GM21423 (cell line): ENCODE data around the gene MAP3K5.

Source experiments
- ATAC-seq: cut with Tn5 transposase; IDR thresholded peaks from one replicate; pipeline ENCODE4 v1.9.1; 2021; ENCODE audit warnings: mild to moderate bottlenecking, moderate library complexity; ENCODE audit not compliant: unreplicated experiment

The MAP3K5 gene

DNA sequence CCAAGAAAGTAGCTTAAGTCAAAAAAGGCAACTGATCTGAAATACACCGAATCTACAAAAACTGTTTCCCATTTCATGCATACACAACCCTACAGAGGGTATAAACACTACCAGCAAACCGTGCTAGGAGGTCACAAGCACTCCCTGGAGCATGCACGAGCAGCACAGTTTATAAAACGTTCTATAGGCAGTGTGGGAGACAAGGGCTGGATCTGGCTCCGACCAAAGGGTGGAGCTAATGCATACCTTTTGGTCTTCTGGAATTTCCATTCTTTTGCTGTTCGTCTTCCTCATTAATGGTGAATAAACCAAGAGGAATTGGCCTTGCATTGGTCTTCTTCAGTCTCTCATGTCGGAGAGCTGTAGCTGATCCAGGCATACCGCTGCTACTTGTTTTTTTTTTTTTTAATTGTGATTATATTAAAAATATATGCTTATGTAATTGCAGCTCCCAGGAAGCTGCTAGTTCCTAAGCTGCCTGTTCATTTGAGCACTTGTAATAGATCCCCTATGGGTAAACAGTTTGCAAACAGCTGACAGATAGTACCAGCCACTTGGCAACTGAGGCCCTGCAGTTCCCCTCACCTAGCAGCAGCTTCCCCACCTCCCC, 266.6 kb downstream of the MAP3K5 start:
- no peak for ATAC-seq

DNA sequence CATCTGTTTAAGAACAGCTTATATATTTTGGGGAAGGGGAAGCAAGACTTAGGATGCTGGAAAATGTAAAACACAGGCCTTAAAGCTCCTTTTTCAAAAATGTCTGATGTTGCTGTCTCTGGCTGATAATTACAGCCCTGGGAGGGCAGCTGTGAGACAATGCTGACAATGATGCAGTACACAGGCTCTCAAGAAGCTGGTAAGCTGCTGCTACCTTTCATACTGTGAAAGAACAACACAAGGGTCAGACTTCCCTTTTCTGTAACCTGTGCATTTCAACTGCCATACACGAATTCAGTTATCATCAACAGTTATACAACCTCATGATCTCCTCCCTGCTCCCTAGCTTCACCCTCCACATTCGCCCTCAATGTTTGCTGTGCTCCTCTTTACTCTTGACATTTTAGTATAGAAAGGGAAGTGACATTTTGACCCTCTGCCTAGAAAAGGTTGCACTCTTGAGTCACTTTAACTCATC, 267.3 kb downstream of the MAP3K5 start:
- ATAC-seq, result no peak

DNA sequence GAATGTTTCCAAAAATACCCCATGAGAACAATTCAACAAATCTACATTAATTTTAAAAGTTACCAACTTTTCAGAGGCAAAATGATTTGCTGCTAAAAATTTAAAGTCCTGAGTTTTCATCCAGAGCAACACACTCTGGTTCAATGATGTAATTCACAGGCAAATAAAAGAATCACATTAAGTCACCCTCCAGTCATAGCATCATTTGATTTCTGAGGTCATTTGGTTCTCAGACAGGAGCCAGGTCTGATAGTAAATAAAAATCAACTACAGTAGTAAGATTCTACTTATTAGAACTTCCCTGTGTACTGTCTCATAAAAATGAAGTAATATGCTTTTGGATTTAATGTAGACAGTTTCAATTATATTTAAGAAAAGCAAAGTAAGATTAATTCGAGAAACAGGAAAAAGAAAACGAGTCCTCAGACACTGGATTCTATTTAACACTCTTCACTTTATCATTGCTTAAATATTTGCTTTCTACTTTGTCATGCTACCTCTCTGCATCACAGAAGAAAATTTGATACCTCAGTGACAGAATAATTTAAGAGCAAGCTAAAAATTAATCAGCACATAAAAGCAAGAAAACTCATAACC, 267.8 kb downstream of the MAP3K5 start:
- no peak for ATAC-seq

DNA sequence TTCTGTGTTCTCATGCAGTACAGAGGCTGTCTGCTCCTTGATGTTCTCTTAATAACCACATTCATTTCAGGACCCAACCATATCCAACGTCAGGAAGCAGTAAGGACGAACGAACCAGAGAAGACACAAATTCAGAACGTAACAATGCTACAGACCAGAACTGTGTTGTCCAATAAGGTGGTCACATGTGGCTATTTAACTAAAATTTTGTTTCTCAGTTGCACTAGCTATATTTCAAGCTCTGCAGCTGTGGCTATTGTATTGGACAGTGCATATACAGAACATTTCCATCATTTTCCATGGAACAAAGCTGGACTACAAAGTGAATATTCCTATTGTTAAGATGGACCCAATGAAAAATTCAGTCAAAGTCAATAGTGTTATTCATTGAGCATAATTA, 269.1 kb downstream of the MAP3K5 start:
- no peak for ATAC-seq

GRCh38 chr6:136522636-136523035, 269.6 kb downstream of the MAP3K5 start:
- no peak for ATAC-seq

DNA sequence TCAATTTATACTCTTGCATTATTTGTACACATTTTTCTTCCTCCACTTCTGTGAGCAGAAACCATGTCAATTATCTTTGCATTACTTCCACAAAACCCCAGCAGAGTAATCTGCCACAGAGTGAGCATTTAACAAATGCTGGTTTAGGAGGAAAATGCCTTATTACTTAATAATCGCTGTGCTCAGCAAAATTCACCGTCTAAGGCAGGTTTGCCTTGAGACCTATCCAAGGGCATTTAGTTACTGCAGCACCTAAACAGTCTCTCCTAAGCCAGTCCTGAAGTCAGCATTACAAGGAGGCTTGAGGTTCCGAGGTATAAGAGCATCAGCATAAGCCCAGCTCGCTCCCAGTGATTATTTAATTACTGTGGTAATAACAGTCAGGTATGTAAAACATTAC, 270.4 kb downstream of the MAP3K5 start:
- ATAC-seq, result no peak

DNA sequence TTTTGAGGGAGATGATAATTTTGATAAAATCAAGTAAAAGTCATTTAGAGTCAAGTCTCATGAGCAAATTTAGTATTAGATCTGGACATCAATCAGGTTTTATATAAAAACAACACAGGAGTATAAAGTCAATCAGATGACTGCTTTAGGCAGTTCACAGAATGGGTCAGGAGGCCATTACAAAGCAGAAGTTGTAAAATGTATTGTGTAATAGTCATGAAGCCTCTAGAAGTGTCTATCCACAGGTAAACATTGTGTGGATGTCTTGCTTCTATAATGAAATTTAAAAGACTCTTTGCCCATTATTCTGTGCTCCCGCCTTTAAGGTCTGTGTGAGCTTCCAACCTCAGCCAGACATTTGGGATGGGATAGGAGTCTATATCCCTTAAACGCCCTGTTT, 270.9 kb downstream of the MAP3K5 start:
- no peak for ATAC-seq

DNA sequence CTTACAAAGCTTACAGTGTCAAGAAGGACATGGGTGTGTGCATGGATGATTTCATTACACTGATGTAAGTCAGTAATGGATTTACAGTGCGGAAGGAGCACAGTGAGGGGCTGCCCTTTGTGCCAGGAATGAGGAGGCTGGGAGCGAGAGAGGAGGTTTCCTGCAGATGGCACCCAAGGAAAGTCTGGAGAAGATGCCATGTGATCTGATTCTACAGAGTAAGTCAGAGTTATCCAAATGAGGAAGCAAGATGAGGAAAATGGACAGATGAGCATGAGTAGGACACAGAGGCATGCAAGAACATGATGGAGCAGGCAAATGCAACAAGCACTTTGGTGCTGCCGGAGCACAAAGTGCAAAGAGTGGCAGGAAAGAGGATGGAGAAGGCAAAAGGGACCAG, 271.8 kb downstream of the MAP3K5 start:
- no peak for ATAC-seq

DNA sequence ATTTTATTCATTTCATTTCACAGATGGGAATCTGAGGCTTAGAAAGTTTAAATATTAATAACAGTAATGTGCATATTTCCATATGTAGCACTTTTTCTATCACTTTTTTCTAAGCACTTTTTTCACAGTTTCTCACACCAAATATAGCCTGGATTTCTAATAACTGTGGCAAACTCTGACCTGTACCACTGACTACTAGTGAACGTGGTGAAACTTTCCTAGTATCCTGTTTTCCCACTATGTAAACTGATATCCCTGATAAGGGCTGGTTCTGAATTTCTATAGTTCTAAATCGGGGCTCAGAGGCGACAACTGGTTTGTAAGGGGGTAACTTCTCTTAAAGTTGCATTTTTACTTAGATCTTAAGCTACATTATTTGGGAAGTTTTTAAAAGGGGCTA, 274.7 kb downstream of the MAP3K5 start:
- no peak for ATAC-seq

DNA sequence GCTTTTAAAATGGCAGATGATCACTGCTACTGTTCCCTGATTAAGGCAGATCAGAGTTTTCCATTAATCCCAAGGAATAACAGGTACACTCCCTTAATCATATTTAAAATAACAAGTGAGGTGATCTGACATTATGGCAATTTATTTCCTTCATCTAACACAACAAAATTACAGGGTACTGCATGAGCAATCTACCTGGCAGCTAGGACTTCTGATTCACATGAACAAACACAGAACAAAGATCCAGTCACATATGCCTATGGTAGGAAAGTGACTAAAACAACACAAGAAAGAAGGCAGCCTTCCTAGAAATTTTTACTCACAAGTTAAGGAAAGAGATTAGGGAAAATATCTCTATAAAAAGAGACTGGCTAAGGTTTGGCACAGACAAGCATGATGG, 275.3 kb downstream of the MAP3K5 start:
- no peak for ATAC-seq

- ATAC-seq, result no peak
These were observed 277.7 kb downstream of the MAP3K5 start for GRCh38 chr6:136514591-136514990.

GRCh38 chr6:136511926-136512325, 280.4 kb downstream of the MAP3K5 start:
- no peak for ATAC-seq

DNA sequence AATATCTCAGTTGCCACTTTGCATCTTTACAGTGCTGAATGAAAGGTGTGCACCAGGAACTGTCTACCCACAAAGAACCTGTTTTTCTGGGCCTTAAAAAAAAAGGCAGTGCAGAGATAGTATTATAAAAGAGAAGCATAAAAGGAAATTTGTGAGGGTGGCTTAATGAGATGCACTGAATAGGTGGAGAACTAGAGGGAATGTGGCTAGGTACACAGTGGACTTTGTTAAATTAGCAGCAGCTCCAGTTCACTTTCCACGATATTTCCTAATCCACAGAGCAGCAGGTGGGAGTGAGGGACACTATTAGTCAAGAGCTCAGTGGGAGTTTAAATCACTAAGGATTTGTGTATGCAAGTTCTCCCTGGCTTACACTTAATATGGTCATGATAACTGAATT, 280.9 kb downstream of the MAP3K5 start:
- ATAC-seq, result no peak

GRCh38 chr6:136510782-136511181, 281.5 kb downstream of the MAP3K5 start:
- no peak for ATAC-seq

DNA sequence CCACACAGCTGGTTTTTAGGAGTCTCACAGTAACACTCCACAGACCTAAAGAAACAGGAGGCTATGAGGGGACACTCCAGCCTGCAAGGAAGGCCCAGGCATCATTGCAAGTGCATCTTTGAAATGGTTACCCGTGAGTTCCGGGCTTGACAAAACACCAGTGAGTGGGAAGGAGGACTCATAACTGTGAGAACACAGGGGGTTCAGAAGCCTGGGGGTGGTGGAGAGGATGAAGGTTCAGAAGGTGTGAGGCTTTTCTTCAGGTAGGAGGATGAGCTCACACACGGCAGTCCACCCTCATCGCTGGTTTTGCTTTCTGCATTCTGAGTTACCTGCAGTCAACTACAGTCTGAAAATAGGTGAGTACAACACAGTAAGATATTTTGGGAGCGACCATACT, 282.0 kb downstream of the MAP3K5 start:
- ATAC-seq, result no peak

GRCh38 chr6:136508725-136509392, 283.4 kb downstream of the MAP3K5 start:
- ATAC-seq, result no peak
